HG03378 (cell line): ENCODE results near the gene DHRS12.
"Not testable (repeated sequence)": the region's sequence is repeated elsewhere in the genome, so short reads cannot be mapped to it uniquely, and the experiment has no call there.

Experiments
- ATAC-seq: cut with Tn5 transposase; IDR thresholded peaks from one replicate; pipeline ENCODE4 v1.9.1; 2021; ENCODE audit warnings: mild to moderate bottlenecking, moderate library complexity; ENCODE audit not compliant: unreplicated experiment

Gene DHRS12

GRCh38 chr13:51828730-51829567 lies 25.0 kb upstream of the DHRS12 start:
- no peak for ATAC-seq

- ATAC-seq: no peak
These were observed 23.3 kb upstream of the DHRS12 start for GRCh38 chr13:51827254-51827653.

DNA sequence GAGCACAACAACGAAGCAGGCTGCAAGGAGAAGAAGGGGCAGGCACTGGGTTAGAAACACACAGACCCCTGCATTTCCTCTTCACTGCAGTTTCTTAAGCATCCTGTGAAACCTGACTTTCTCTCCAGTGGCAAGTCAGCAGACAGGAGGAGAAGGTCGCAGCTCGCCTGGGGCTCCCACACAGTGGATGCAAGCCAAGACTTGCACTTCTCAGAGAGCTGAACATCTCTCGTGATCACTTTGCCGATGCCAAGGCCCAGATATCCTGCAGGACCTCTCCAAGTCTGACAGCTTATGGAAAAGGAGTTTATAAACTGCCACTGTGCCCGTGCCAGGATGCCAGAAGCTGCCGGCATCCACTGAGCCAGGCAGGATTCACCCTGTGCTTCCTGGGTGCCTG lies 22.6 kb upstream of the DHRS12 start:
- no peak for ATAC-seq

DNA sequence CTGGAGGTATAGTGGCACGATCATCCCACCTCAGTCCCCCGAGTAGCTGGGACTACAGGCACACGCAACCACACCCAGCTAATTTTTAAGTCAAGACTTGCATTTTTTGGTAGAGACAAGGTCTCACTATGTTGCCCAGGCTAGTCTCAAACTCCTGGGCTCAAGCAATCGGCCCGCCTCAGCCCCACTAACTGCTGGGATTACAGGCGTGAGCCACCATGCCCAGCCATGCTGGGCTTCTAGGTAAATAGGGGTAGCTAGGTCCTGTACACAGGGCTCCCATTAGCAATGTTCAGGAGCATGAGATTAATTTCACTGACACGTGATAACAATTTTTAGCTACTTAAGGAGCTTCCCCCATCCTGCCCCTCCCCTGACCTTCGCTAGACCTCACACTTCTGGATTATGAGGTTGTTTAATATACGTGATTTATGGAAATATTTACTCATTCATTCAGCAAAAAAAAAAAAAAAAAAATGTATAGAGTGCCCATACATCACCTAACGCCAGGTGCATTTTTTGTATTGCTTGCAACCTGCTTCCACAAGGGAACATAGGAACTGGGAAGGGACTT lies 21.8 kb upstream of the DHRS12 start:
- ATAC-seq: no peak

- no peak for ATAC-seq
These were observed 21.2 kb upstream of the DHRS12 start for GRCh38 chr13:51825165-51825592.

DNA sequence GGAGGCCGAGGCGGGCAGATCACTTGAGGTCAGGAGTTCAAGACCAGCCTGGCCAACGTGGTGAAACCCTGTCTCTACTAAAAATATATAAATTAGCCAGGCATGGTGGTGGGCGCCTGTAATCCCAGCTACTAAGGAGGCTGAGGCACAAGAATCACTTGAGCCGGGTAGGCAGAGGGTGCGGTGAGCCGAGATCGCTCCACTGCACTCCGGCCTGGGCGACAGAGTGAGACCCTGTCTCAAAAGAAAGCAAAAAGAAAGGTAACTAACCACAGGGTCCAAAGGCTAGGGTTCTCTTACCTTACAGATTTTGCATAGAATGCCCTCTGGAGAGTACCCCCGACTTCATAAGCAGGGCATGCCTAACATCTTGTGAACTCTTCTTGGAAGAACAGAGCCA lies 20.7 kb upstream of the DHRS12 start:
- not testable (repeated sequence) for ATAC-seq

DNA sequence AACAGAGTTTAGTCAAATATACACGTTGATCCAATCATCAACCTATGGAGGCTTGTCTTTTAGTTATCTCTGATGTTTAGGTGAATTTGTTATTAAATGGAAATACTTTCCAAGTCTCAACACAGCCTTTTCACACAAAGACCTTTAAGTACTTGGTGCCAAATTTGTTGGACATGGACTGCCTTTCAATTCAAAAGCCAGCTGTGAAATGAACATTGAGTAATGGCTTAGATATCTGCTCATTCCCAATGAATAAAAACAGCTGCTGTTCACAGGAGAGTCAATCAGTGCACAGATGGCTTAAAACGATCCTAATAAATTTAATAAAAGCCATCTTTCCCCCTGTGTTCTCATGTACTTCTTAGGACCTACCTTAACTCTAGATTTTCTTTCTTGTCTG lies 19.9 kb upstream of the DHRS12 start:
- ATAC-seq: no peak

GRCh38 chr13:51823359-51823758 lies 19.4 kb upstream of the DHRS12 start:
- no peak for ATAC-seq

DNA sequence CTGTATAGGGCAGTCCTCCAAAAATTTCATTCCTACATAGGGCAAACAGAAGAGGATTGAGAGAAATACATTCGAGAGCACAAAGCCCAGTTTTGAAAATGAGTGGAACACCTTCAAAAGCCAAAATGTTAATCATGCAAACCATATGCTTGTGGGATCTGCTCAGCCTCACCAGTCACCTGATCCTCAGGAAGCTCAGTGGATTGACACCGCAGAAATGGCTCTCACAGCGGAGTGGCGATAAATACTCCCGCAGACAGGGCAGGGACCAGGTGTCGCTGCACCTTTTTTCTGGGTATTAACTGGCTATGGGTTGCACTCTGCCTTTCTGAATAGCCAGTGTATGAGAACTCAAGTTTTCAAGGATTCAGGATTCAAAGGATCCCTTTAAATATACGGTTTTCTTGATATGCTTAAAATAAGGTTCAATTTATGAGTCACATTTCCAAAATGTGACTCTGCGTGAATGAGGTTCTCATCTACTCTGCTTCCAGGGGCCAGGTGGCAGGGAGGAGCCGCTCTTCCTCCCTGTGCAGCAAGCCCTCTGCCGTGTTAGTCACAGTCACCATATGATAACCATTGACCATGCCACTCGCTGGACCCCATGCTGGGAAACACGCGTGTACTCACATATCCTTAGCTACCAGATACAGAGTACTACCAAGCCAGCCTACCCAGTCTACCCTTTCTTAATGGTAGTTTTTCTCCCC lies 18.3 kb upstream of the DHRS12 start:
- ATAC-seq: no peak

DNA sequence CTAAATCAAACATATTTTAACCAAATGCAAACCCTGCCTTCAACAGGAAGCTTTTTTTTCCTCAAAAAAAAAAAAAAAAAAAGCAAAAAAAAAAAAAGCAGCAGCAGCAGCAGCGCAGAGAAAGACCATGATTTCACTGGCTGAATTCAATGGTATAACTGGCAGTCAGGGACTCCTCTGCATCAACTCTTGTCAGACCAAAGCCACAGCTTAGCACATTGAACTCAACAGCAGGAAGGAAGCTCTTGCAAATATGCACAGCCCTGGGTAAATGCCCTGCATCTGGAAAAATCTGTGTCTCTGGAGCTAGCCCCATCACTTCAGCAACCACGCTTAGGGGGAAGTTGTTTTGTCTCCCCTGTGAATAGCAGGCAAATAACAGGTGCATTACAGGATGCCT lies 17.6 kb upstream of the DHRS12 start:
- ATAC-seq: no peak

DNA sequence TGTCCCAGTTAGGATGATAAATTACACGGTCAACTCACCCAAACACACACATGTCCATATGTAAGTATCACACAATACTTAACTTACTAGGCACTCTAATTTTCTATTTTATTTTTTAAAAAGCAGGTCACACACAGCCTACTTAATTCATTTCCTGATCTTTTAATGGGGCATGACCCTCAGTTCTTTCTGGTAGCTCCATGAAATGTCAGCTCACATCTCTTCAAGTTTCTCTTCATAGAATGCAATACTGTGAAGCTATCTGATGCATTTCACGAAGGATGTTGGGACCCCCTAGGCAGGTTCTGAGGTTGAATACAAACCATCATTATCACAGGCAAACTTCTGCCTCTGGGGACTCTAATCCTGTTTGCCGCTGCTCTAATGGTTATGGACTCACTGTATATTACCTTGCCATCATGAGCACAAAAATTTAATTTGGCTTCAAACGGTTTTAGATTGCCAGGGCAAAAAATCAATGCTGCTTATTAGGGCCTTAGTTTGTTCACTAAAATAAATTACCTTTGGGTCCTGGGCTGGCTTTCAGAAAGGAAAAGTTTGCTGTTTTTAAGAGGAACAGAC lies 16.1 kb upstream of the DHRS12 start:
- no peak for ATAC-seq

DNA sequence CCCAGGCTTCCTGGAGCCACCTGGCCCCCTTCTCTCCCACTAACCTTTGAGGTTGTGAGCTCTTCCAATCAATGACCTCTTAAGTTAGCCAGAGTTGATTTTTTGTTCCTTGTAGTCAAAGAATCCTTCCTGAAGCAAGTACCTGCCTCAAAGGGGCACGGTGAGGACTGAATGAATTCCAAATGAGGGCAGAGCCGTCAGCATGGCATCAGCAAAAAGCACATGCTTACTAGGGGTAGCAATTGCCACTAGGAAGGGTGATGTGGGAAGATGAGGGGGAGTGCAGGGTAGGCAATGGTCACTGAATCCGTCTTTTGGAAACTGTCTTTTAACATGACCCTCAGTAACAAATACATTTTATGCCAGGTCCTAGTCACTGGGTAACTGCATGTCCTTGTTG lies 15.6 kb upstream of the DHRS12 start:
- no peak for ATAC-seq

- no peak for ATAC-seq
These were observed 15.0 kb upstream of the DHRS12 start for GRCh38 chr13:51818781-51819511.

DNA sequence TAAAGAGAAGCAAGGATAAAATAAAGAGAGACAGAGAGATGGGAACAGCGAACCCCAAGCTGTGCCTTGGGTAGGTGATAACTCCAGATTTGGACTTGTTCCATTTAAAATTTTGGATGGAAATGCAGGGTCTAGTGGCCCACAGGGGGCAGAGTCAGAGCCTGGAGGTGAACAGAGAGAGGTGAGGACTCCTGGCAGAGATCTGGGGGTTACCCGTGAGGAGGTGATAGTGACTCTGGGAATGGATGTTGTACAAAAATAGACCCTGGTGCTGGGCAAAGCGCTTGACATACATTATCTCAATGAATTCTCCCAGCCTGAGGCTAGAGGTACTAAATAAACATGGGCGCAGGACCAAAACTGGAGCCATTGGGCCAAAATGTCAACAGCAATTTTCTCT lies 14.3 kb upstream of the DHRS12 start:
- ATAC-seq: no peak

DNA sequence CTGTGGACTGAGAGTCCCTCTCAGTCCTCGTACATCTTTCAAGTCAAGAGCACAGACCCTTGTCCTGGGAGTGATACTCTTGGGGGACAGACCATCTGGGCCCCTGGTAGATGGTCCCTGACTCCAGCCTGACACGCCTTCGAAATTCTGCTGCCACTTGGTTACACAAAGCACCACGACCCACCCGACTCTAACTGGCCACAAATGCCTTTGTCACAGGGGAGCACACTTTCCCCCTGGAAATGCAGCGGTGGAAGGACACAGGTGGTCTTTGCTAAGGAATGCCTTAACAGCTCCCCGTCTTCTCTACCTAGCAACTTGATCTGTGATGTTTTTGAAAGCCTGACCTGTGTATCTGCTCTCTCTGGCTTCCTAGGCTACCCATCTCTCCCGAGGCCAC lies 13.8 kb upstream of the DHRS12 start:
- no peak for ATAC-seq

DNA sequence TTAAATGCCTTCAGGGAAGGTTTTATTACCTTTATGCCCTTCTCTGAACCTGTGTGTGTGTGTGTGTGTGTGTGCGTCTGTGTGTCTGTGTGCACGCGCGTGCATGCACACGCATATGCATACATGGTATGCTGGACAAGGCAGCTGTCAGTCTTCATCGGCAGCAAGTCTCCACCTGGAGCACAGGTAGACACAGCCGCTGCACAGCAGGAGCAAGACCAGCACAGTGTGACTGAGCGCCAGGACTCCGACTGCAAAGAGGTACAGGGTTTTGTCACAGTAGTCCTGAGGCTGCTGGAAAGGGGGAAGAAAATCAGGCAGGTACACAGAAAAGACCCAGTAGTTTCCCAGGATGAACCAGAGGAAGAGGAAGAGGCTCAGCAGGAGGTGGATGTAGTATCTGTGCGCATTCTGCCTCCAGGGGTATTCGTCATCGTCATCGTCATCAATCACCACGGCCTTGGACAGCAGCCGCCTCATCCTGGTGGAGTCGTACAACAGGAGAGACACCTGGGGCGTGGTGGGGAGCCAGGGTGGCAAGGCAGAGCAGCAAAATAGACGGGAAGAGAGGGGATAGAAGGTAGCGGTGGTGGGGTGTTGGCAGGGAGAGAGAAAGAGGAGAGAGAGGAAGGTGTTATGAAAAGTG lies 12.8 kb upstream of the DHRS12 start:
- no peak for ATAC-seq

GRCh38 chr13:51815848-51816247 lies 11.9 kb upstream of the DHRS12 start:
- no peak for ATAC-seq

GRCh38 chr13:51814825-51815650 lies 11.1 kb upstream of the DHRS12 start:
- peak; percentile 83 for ATAC-seq

DNA sequence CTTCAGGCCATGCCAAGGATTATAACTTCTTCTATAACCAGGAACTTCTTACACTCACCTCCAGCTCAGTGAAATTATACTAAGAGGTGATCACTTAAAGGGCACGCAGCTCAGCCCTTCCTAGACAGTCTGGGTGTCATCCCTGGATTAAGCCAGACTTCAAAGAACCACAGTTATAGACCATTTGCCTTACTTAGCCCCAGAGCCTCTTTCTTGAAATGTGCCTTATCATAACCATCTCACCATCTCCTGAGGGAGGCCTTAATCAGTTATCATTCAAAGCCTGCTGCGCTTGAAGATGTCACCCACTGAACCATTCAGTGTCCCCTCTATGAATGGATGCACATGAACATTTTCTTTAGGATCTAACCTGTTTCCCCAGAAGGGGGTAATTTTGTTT lies 10.1 kb upstream of the DHRS12 start:
- no peak for ATAC-seq
